Common myeloid progenitor, CD34-positive (primary cell): ENCODE data around the gene GRK5.

ENCODE experiments used
- CTCF ChIA-PET: fragments of 350-600 bp; sonication (Branson Sonifier 250); formaldehyde crosslinking; loops from one replicate; lab custom pipeline; 2021; ENCODE audit warnings: antibody characterized with exemption; lab: Charles Lee
- POLR2A ChIA-PET: fragments of 350-600 bp; sonication (Branson Sonifier 250); formaldehyde crosslinking; loops from one replicate; lab custom pipeline; 2021; ENCODE audit warnings: antibody characterized with exemption; lab: Charles Lee
- DNase-seq, 3 donors: peaks; one replicate each; pipeline versions ENCODE4 v3.0.0 to v3.0.0-alpha.2; 2013
- H3K27ac ChIP-seq, 2 experiments: 1 replicate in 1 of 2; 2 replicates in 1 of 2; pipeline ENCODE4 v1.7.0; 2013; ENCODE audit warnings: inconsistent platforms in 2 of 2, low read length in 2 of 2, mild to moderate bottlenecking in 2 of 2, low read depth in 1 of 2, moderate library complexity in 1 of 2; ENCODE audit not compliant: severe bottlenecking in 2 of 2, insufficient read depth in 1 of 2, poor library complexity in 1 of 2
- H3K27me3 ChIP-seq, 5 experiments: replicated peaks in 2 of 5; 1 replicate in 3 of 5; 2 replicates in 2 of 5; pipeline versions ENCODE4 v1.6.1 to v1.7.0; 2013; ENCODE audit warnings: low read length in 4 of 5, mild to moderate bottlenecking in 2 of 5, moderate library complexity in 2 of 5, inconsistent platforms in 1 of 5; ENCODE audit not compliant: insufficient read depth in 5 of 5, control insufficient read depth in 4 of 5
- H3K36me3 ChIP-seq, 4 experiments: 1 replicate in 2 of 4; 2 replicates in 2 of 4; pipeline versions ENCODE4 v1.6.1 to v1.7.0; 2013; ENCODE audit warnings: low read length in 3 of 4, control low read depth in 1 of 4, mild to moderate bottlenecking in 1 of 4; ENCODE audit not compliant: control insufficient read depth in 4 of 4, insufficient read depth in 4 of 4
- H3K4me1 ChIP-seq, 4 experiments: 1 replicate in 3 of 4; 2 replicates in 1 of 4; pipeline versions ENCODE4 v1.6.1 to v1.7.1; 2013; ENCODE audit warnings: low read length in 3 of 4, mild to moderate bottlenecking in 3 of 4, control low read depth in 1 of 4, inconsistent platforms in 1 of 4, moderate library complexity in 1 of 4; ENCODE audit not compliant: control insufficient read depth in 4 of 4, insufficient read depth in 4 of 4; ENCODE audit errors: control extremely low read depth in 1 of 4
- H3K4me3 ChIP-seq, 7 experiments: 1 replicate in 4 of 7; 2 replicates in 3 of 7; pipeline versions ENCODE4 v1.5.1 to v1.7.0; 2013; ENCODE audit warnings: mild to moderate bottlenecking in 7 of 7, low read length in 6 of 7, moderate library complexity in 6 of 7, inconsistent platforms in 2 of 7, low read depth in 2 of 7, control low read depth in 1 of 7; ENCODE audit not compliant: insufficient read depth in 4 of 7, control insufficient read depth in 1 of 7; ENCODE audit errors: extremely low read depth in 1 of 7
- H3K9me3 ChIP-seq, 5 experiments: 1 replicate in 4 of 5; 2 replicates in 1 of 5; pipeline versions ENCODE4 v1.6.1 to v1.7.1; 2013; ENCODE audit warnings: low read length in 4 of 5, mild to moderate bottlenecking in 2 of 5, inconsistent platforms in 1 of 5, low read depth in 1 of 5, moderate library complexity in 1 of 5; ENCODE audit not compliant: control insufficient read depth in 4 of 5, insufficient read depth in 2 of 5; ENCODE audit errors: control extremely low read depth in 1 of 5
- WGBS: methylation state at CpG from one replicate; pipeline ENCODE4 v1.1.5; 2013; ENCODE audit not compliant: insufficient coverage; 5-methylcytosine and 5-hydroxymethylcytosine counted together

GRK5 gene

DNA sequence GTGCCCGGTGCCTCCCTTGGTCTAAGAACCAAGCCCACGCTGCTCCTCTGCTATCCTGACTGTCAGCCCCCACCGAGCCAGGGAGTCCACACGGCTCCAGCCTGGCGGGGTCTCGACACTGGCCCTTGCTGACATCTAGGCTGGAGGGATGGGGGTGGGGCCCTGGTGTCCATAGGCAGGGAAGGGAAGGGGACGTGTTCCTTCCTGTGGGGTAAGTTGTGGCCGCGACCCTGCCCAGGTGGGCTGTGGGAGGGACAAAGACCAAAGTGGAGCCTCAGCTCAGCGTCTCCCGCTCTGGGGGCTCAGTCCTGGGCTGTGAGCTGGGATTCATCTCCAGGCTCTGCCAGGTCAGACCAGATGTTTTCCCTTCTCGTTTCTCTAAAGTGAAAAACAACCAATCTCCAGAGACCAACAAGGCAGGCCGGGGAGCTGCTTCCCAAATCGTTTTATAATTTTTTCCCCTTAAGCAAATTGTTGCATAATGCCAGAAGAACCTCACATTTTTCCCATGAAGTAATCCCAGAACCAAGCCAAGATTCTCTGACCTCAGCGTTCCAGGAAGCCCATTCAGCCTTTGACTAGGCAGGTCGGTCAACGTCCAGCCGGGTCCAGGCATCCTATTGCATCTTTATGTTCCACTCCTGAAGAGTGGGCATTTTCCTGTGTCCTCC, 233.9 kb downstream of the GRK5 start:
- H3K27ac ChIP-seq: no peak overlapping the region

DNA sequence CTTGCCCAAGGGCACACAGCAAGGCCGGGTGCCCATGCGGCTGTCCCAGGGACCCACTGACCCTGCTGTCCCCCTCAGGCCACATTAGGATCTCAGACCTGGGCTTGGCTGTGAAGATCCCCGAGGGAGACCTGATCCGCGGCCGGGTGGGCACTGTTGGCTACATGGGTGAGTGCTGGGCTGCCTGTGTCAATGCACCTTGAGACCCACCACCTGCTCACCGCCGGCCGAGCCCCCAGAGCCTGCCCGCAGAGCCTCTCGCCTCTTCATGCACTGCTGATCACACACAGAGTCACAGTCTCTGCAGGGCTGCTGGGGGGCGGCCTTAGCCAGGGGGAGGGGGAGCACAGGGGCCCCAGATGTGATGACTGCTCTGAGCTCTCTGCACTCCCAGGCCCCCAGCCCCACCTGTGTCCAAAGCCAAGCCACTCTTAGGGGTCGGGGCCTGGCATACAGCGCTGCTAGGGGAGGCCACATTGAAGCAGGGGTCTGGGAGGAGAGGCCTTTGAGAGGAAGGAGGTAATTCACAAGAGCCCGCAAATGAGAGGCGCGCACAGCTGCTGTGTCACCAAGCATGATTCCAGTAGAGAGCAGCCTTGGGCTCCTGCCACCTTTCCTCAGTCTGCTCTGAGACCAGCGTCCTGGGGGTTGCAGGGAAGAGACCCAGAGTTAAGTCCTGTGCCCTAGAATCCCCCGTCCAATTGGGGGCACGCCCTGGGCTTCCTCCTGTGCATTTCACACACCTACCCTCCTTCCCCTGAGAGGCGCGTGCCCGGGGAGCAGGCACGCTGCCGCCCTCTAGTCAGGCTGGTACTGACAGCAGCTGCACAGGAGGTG, 234.8 kb downstream of the GRK5 start:
- ChIA-PET CTCF (interaction anchor here (0.8 to 4.6 kb wide), 2 partner anchors 11 to 243 kb away, joined by 3 to 27 read pairs; no protein-coding TSS in a partner anchor), POLR2A (no interaction called here)
- peak in 2 of 3 donors; percentile 4 to 21 for DNase-seq
- Histone ChIP-seq H3K27ac (no peak overlapping the region), H3K4me1 (peaks cover 0 to 2% (median 0%) of the 10 kb centered on the region in 4 experiments), H3K9me3 (no peaks in the 10 kb centered on the region), H3K36me3 (no peaks in the 10 kb centered on the region), H3K4me3 (peak overlapping the region in 1 of 7 experiments; percentile 16), H3K27me3 (no peaks in the 10 kb centered on the region)
- 79% methylated on average over 23 of the region's 25 CpGs for WGBS

More for the DNA sequence above, 233.9 kb downstream of the GRK5 start:
- Histone ChIP-seq H3K36me3 (no peaks in the 10 kb centered on the region), H3K4me3 (no peak overlapping the region), H3K4me1 (peaks cover 0 to 2% (median 0%) of the 10 kb centered on the region in 4 experiments), H3K9me3 (no peaks in the 10 kb centered on the region), H3K27me3 (no peaks in the 10 kb centered on the region)
- ChIA-PET POLR2A (no interaction called here), CTCF (interaction anchor here (4.6 kb wide), 1 partner anchor 242 kb away, joined by 27 read pairs; no protein-coding TSS in a partner anchor)
- DNase-seq: no peak
- 87% methylated on average over 17 of the region's 18 CpGs for WGBS

DNA sequence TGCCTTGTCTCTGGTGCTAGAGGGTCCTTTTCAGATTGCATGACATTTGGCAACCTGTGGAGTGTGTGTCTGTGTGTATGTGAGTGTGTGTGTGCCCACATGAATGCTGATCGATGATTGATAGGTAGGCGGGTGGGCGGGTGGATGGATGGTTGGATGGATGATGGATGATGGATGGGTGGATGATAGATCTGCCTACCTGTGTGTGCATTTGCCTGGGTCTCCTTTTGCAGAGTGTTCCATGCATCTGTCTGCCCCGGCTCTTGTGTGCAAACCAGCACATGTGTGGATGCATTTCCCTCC, 235.3 kb downstream of the GRK5 start:
- Histone ChIP-seq H3K27me3 (no peaks in the 10 kb centered on the region), H3K36me3 (peaks cover 0 to 2% (median 0%) of the 10 kb centered on the region in 4 experiments), H3K4me3 (no peak overlapping the region), H3K4me1 (peaks cover 0 to 2% (median 0%) of the 10 kb centered on the region in 4 experiments), H3K9me3 (no peaks in the 10 kb centered on the region), H3K27ac (no peak overlapping the region)
- POLR2A ChIA-PET: interaction anchor here (0.6 kb wide), 1 partner anchor 243 kb away, joined by 3 read pairs; no protein-coding TSS in a partner anchor
- CTCF ChIA-PET: interaction anchor here (0.8 to 7.9 kb wide), 6 partner anchors 11 to 303 kb away, joined by 3 to 90 read pairs (median 4); no protein-coding TSS in a partner anchor
- no peak for DNase-seq
- WGBS: 93% methylated on average over 4 of the region's 4 CpGs

DNA sequence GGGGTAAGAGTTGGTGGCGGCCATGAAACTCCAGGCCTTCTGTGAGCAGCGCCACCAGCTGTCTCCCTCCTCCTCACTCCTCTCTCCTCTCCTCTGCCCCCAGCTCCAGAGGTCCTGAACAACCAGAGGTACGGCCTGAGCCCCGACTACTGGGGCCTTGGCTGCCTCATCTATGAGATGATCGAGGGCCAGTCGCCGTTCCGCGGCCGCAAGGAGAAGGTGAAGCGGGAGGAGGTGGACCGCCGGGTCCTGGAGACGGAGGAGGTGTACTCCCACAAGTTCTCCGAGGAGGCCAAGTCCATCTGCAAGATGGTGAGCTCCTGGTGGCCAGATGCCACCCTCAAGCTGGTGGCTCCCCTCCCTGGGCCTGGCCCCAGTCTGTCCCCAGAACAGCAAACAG, 236.1 kb downstream of the GRK5 start:
- POLR2A ChIA-PET: interaction anchor here (0.6 kb wide), 1 partner anchor 244 kb away, joined by 3 read pairs; no protein-coding TSS in a partner anchor
- WGBS: 100% methylated on average over 10 of the region's 15 CpGs
- Histone ChIP-seq H3K9me3 (no peaks in the 10 kb centered on the region), H3K4me3 (no peak overlapping the region), H3K27me3 (no peaks in the 10 kb centered on the region), H3K36me3 (peaks cover 0 to 2% (median 0%) of the 10 kb centered on the region in 4 experiments), H3K27ac (no peak overlapping the region), H3K4me1 (peaks cover 0 to 2% (median 0%) of the 10 kb centered on the region in 4 experiments)
- no peak for DNase-seq
- CTCF ChIA-PET: interaction anchor here (1.0 to 7.9 kb wide), 8 partner anchors 14 to 304 kb away, joined by 3 to 90 read pairs (median 6); no protein-coding TSS in a partner anchor

DNA sequence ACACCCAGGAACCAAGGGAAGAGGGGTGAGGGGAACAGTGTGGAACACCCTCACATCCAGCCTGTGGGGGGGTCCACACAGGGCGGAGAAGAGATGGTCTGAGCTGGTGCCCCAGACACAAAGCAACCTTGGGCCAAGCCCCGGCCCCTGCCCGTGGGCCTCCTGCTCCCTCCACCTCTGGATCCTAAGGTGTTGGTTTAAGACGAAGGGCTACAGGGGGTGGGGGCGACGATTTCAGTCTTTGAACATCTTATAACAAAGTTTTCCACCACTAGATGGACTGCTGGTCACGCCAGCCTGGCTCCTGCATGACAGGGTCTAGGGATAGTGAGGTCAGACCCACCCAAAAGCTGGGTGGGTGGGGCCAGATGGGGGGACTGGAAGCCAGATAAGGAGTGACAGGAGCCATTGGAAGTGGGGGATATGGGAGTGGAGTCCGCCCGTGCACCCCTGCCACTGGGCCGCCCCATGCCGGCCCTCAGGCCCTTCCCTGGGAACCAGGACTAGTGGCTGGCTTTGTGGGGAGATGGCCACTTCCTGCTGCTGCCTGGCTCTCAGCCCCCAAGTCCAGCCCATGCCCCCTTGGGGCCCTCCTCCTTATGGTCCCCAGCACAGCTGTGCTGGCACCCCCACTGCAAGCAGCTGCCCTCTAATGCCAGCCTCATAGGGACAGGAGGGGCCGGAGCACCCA, 236.7 kb downstream of the GRK5 start:
- ChIA-PET CTCF (interaction anchor here (1.0 to 7.9 kb wide), 17 partner anchors 11 to 302 kb away, joined by 3 to 90 read pairs (median 6); no protein-coding TSS in a partner anchor), POLR2A (interaction anchor here (1.1 kb wide), 1 partner anchor 245 kb away, joined by 3 read pairs; no protein-coding TSS in a partner anchor)
- DNase-seq: no peak
- Histone ChIP-seq H3K36me3 (peaks cover 0 to 2% (median 0%) of the 10 kb centered on the region in 4 experiments), H3K27me3 (no peaks in the 10 kb centered on the region), H3K4me1 (peaks cover 0 to 2% (median 0%) of the 10 kb centered on the region in 4 experiments), H3K4me3 (no peak overlapping the region), H3K9me3 (no peaks in the 10 kb centered on the region), H3K27ac (no peak overlapping the region)
- WGBS: 98% methylated on average over 5 of the region's 12 CpGs

DNA sequence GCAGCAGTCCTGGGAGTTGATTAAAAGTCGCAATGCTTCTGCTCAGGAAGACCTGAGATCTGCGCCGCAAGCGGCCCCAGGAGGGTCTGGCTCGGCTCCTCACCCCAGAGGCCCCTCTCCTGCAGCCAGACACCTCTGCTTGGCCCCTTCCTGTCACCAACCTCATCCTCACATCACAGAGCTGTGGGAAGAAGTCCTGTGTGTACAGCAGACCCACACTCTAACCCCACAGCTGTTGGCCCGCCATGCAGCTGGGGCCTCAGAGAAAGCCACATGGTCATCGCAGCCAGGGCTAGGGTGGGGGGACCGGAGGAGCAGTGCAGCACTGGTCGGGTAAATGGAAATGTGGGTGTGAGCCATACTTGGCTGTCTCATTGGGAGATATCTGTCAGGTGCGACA, 237.5 kb downstream of the GRK5 start:
- H3K36me3 ChIP-seq: peaks cover 0 to 2% (median 0%) of the 10 kb centered on the region in 4 experiments
- no peak overlapping the region for H3K27ac ChIP-seq
- 87% methylated on average over 5 of the region's 10 CpGs for WGBS
- DNase-seq: no peak
- ChIA-PET CTCF (interaction anchor here (0.6 to 7.9 kb wide), 20 partner anchors 10 to 400 kb away, joined by 3 to 90 read pairs (median 6); no protein-coding TSS in a partner anchor), POLR2A (interaction anchor here (1.1 kb wide), 1 partner anchor 245 kb away, joined by 3 read pairs; no protein-coding TSS in a partner anchor)
- no peak overlapping the region for H3K4me3 ChIP-seq
- H3K9me3 ChIP-seq: no peaks in the 10 kb centered on the region
- H3K27me3 ChIP-seq: no peaks in the 10 kb centered on the region
- peaks cover 0 to 2% (median 0%) of the 10 kb centered on the region in 4 experiments for H3K4me1 ChIP-seq
